Thoracic aorta (tissue), 2 donors: ENCODE measurements around the gene HTT-AS. TPM values are rescaled to one million over a fixed set of nuclear protein-coding genes. Genes with fewer than 3 reads are reported as not detected.
A peak's percentile ranks its signal among the peaks of the same experiment; 100 is the strongest.

ENCODE experiments used
- ATAC-seq: fragments of 150-250 bp; one replicate; pipeline ENCODE4 v1.8.0; 2017; ENCODE audit warnings: low read depth; ENCODE audit not compliant: insufficient number of reproducible peaks, low FRiP score
- DNase-seq: peaks from one replicate; pipeline ENCODE4 v3.0.0-alpha.2; 2020; ENCODE audit warnings: low spot score
- H3K27ac ChIP-seq, 2 donors: fragments of 200-600 bp; sonication (generic); 1 replicate in 1 of 2; 2 replicates in 1 of 2; pipeline ENCODE4 v1.5.1; 2016; ENCODE audit warnings: mild to moderate bottlenecking in 2 of 2, moderate library complexity in 2 of 2
- H3K27me3 ChIP-seq: fragments of 200-600 bp; sonication (generic); replicated peaks from 2 replicates; pipeline ENCODE4 v1.6.0; 2016; ENCODE audit warnings: mild to moderate bottlenecking; ENCODE audit not compliant: insufficient read depth
- H3K36me3 ChIP-seq: fragments of 200-600 bp; sonication (generic); one replicate; pipeline ENCODE4 v1.5.1; 2016
- H3K4me1 ChIP-seq, 2 donors: fragments of 200-600 bp; sonication (generic); 1 replicate in 1 of 2; 2 replicates in 1 of 2; pipeline versions ENCODE4 v1.5.1 to v1.6.0; 2016; ENCODE audit warnings: low read depth in 2 of 2, mild to moderate bottlenecking in 1 of 2; ENCODE audit not compliant: control insufficient read depth in 1 of 2
- H3K4me3 ChIP-seq: fragments of 200-600 bp; sonication (generic); 2 replicates; pipeline ENCODE4 v1.5.1; 2016; ENCODE audit warnings: mild to moderate bottlenecking
- H3K9me3 ChIP-seq: fragments of 200-600 bp; sonication (generic); 2 replicates; pipeline ENCODE4 v1.5.1; 2016
- CTCF ChIP-seq: fragments of 200-600 bp; sonication (generic); IDR thresholded peaks from one replicate; pipeline ENCODE4 v1.5.1; 2019; ENCODE audit warnings: antibody characterized with exemption
- total RNA-seq, 2 donors: library from RNA; depleted of rRNA; stranded (reverse); fragments of >200 nt; gene quantifications; one replicate each; pipeline versions ENCODE4 v1.1.0 to v1.2.3, GENCODE V29; 2016

HTT-AS gene
- total RNA-seq, 2 donors from 2014 or later: not detected

GRCh38 chr4:3043282-3044020 lies 30.9 kb downstream of the HTT-AS start:
- H3K4me3 ChIP-seq: no peak overlapping the region
- DNase-seq (no peak), ATAC-seq (no peak)
- peaks cover 3% of the 10 kb centered on the region for H3K27me3 ChIP-seq
- H3K4me1 ChIP-seq: peaks cover 3 to 28% of the 10 kb centered on the region in 2 donors
- no peak overlapping the region for H3K27ac ChIP-seq
- no peak for TF ChIP-seq CTCF
- H3K9me3 ChIP-seq: no peaks in the 10 kb centered on the region
- no peaks in the 10 kb centered on the region for H3K36me3 ChIP-seq

- Histone ChIP-seq H3K9me3 (no peaks in the 10 kb centered on the region), H3K27me3 (peaks cover 3% of the 10 kb centered on the region), H3K27ac (peak overlapping the region in 1 of 2 donors; percentile 60), H3K4me1 (peaks cover 6 to 33% of the 10 kb centered on the region in 2 donors), H3K36me3 (no peaks in the 10 kb centered on the region), H3K4me3 (peak overlapping the region; percentile 71)
- no peak for TF ChIP-seq CTCF
- ATAC-seq (no peak), DNase-seq (no peak)
Observed at GRCh38 chr4:3042226-3042625, 32.1 kb downstream of the HTT-AS start.

- no peak for DNase-seq
- Histone ChIP-seq H3K9me3 (no peaks in the 10 kb centered on the region), H3K27ac (peak overlapping the region in 1 of 2 donors; percentile 60), H3K4me1 (peaks cover 6 to 33% of the 10 kb centered on the region in 2 donors), H3K27me3 (peaks cover 3% of the 10 kb centered on the region), H3K36me3 (no peaks in the 10 kb centered on the region), H3K4me3 (peak overlapping the region; percentile 71)
- ATAC-seq: no peak
- TF ChIP-seq CTCF: no peak
Observed at GRCh38 chr4:3041192-3042142, 32.9 kb downstream of the HTT-AS start.

GRCh38 chr4:3040452-3041191 lies 33.7 kb downstream of the HTT-AS start:
- Histone ChIP-seq H3K4me3 (peak overlapping the region; percentile 71), H3K27me3 (peaks cover 3% of the 10 kb centered on the region), H3K4me1 (peaks cover 6 to 33% of the 10 kb centered on the region in 2 donors), H3K27ac (no peak overlapping the region), H3K36me3 (no peaks in the 10 kb centered on the region), H3K9me3 (no peaks in the 10 kb centered on the region)
- ATAC-seq (no peak), DNase-seq (no peak)
- TF ChIP-seq CTCF: no peak
